ENCODE measurements around the gene NEDD4L.

NEDD4L gene

DNA sequence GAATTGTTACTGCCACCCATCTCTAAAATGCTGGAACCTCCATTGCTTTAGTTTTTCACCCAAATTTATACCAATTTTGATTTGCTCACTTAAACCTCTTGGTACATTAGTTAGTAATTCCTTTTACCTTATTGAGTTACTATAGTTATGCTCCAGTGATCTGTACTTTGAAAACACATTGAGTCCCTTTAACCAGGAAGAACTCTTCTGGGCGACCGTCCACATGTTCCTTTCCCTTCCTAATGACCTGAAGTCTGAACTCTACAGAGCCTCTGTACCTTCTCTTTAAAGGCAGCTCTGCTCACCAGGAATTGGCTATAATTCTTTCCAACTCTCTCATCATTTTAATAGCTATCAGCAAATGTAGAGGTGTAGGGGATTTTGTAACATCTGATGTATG lies 290.0 kb downstream of the NEDD4L start:
- no peak for DNase-seq

GRCh38 chr18:58335223-58335622 lies 291.2 kb downstream of the NEDD4L start:
- DNase-seq, result peak; percentile 99

GRCh38 chr18:58335821-58336220 lies 291.8 kb downstream of the NEDD4L start:
- DNase-seq, result peak; percentile 49

DNA sequence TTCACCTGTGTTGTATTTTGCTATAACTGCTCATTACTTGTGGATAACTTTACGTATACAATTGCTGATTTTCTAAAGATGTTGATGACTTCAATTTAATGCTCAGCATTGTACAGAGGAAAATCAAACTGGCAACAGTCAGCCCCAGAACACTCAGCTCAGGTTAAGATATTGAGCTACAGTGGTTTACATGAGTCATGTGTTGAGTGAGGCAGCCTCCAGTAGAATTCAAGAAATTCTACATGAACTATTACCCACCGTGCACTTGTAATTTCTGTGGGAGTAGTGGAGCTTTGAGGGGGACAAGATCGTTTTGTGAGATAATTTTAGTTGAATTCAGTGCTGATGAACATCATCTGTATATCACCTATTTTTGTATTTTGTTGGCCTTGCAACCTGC lies 292.6 kb downstream of the NEDD4L start:
- no peak for DNase-seq

DNA sequence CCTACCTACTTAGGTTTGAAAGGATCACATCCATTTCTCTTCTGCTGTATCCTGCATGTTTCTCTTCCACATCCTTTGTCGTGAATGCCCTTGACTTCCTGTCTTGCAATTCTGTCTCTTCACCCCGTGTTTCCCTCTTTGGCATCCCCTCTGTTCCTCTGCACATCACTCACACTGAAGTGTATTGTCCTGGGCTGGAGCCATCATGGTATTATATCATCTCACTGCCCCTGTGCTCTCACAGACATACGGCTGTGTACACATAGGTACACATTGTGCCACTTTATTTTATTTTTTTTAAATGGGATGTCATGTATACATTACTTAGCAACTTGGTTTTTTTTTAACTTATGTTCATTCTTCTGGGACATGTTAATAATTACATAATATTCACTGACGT lies 293.3 kb downstream of the NEDD4L start:
- no peak for DNase-seq

DNA sequence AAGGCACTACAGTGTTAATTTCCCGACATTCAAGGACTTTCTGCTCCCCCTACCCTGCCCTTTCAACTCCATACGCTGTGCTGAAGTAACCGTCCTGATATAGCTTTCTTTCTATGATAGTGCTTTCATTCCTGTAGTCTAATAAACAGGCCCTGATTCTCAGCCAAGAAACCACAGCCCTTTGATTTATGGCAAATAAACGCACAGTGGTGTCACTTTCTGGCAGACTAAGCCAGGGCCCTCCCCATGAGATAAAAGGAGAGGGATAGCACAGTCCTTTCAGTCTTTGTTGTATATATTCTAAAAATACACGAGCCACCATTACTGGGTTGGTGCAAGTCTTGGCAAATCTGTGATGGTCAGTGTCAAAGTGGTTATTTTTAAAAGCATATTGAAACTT lies 293.7 kb downstream of the NEDD4L start:
- peak; percentile 36 for DNase-seq

DNA sequence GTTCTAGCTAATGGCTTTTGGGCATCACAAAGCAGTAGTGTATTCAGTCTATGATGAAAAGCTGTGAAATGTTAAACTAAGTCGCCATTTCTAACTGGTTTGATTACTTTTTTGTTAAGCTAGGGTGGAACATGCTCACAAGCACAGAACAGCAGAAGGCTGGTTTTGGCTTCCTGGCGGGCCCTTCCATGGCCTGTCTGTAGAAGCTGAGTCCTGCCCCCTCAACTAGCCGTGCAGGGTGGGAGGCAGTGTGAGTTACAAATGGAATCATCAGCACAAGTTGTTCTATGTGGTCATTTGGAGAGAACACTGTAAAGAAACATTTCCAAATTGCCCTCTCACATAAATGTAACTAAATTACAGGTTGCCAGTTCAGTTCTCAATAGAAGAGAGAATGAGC lies 294.1 kb downstream of the NEDD4L start:
- DNase-seq, result no peak

GRCh38 chr18:58338961-58339592 lies 295.1 kb downstream of the NEDD4L start:
- DNase-seq, result peak; percentile 82

DNA sequence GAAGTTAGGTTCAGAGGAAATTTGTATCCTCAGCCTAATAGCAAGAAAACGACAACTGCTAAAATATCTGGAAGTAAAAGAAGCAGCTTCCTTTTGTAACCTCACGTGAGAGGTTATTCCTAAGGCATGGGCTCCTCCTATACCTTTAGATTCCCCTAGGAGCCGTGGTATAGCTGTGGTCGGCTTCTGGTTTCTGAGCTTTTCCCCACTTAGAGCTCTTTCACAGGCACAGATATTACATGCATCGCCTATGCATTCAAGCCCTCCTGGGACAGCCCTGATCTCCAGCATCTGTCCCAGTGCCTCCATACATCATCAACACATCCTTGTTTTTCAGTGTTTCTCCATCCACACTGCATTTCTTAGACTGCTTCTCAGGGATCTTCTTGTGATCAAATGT lies 295.9 kb downstream of the NEDD4L start:
- no peak for DNase-seq

GRCh38 chr18:58341916-58342315 lies 297.9 kb downstream of the NEDD4L start:
- no peak for DNase-seq

DNA sequence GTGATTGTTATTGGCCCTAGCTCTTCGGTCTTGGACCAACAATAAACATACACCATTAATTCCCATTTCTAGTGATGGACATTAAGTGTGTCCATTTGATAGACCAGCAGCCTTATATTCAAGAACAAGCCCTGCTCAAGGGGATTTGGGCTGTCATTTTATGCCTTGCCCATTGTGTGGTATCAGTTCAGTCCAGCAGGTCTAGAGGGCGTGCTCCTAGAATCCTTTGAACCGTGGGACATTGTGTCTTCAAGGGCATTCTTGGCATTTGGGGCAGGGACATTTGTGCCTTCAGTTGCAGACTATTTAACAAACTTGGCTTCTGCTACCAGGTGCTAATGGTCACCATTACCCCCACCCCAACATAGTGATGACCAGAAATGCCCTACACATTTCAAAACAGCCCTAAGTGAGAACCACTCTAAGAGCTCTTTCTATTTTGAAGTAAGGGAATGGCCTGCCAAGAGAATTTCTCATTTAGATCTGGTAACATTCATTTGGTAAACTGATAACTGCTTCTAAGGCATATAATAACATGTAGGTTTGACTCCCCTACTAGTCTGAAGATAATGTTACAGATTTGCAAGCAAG lies 300.1 kb downstream of the NEDD4L start:
- no peak for DNase-seq

DNA sequence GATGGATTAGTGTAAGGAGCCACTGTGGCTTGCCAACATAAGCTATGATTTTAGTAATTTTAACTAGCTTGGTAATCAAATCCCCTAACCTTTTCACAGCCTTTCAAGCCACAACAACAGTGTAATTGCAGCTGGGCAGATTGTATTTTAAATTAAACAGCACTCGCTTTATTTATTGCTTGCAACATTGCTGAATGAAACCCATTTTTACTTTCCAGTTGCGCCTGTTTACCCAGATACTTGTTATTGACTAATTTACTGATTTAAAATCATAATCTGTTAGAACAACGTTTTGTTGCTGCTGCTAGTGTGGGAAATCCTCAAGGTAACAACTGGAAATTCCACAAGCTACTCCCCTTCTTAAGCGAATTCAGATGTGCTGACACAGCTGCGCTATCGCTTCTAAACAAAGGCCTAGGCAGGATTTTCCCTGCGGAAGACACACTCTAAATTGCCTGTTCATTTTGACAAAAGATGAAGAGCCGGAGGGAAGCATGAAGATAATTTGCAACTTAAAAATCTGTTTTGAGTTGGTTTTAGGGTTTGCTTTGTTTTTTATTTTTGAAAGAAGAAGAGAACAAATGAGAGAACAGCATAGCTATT lies 300.9 kb downstream of the NEDD4L start:
- peak; percentile 68 for DNase-seq

DNA sequence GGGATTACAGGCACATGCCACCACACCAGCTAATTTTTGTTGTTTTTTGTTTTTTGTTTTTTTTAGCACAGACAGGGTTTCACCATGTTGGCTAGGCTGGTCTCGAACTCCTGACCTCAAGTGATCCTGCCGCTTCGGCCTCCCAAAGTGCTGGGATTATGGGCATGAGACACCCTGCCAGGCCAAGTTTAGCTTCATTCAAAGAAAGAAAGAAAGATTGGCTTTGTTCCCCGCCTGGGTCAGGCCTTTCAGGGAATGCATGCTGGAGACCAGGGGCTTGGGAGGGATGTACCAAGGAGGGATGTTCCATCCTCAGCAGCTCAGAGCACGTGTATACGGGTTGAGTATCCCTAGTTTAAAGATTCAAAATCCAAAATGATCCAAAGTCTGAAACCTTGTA lies 301.8 kb downstream of the NEDD4L start:
- no peak for DNase-seq

DNA sequence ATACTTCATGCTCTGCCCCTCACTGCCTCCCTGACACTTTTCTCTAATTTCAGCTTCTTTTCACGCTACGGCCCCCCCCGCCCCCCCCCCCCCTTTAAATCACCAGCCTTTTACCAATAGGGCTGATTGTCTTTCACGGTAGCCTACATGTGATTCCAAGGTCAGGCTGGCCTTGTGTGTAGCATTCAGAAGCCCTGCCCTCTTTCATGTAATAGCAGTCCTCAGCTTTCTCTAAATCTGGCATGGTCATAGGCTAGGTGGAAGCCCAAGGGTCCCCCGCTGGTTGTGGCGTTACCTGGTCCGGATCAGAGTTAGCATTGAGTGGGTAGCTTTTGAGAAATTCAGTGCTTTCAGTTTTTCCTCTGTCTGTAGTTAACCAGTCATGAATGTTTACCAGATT lies 303.1 kb downstream of the NEDD4L start:
- no peak for DNase-seq

DNA sequence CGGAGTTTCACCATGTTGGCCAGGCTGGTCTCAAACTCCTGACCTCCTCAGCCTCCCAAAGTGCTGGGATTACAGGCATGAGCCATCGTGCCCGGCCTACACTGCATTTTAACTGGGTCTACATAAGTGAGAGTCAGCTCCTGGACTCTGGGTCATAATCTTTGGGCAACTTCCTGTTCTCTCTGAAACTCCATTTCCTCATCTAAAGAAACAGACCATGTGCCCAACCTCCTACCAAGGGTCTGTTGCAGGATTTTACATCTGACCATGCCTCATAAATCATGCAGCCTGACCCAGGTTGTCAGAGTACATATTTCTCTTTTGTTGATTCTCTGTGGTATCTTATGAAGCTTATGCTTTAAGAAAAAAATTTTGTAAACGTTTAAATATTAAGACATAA lies 304.5 kb downstream of the NEDD4L start:
- DNase-seq, result no peak

GRCh38 chr18:58348951-58349350 lies 304.9 kb downstream of the NEDD4L start:
- DNase-seq, result no peak

GRCh38 chr18:58349650-58350049 lies 305.6 kb downstream of the NEDD4L start:
- DNase-seq, result peak; percentile 73

GRCh38 chr18:58350526-58350925 lies 306.5 kb downstream of the NEDD4L start:
- no peak for DNase-seq

DNA sequence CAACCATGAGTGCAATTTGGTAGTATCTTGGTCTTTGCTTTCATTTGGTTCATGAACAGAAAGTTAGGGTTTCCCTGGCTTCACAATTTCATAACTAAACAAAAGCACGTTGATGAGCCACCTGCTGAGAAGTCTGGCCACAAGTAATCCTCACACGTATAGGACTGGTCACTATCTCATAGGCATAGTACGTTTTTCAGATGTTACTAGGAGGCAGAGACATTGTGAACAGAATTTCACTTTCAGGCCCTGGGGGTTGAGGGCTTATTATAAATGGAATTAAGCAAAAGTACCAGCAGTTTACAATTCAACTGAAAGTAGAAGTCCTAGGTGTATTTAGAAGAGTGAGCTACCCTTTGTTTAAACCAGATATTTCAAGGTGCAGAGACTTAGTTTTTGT lies 307.8 kb downstream of the NEDD4L start:
- peak; percentile 21 for DNase-seq

GRCh38 chr18:58353581-58353980 lies 309.6 kb downstream of the NEDD4L start:
- DNase-seq, result no peak

- DNase-seq, result no peak
These were observed 310.0 kb downstream of the NEDD4L start for GRCh38 chr18:58354051-58354450.

DNA sequence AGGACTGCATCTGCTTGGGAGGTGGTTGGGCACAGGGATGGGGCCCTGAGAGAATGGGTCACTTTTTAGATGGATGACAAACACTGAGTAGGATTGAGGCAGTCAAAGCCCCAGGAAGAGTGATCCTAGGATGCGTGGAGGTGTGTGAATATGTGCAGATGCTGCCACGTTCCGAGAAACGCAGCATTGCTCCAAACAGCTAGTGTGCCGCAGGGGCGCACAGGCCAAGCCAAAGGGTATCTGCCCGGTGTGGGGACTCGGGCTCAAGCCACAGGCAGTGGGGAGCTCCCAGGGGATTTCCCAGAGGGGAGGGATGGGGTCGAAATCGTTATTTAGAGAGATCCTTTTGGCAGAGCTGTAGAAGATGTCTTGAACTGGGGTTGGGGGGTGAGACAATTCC lies 310.8 kb downstream of the NEDD4L start:
- DNase-seq, result no peak

GRCh38 chr18:58355243-58355642 lies 311.2 kb downstream of the NEDD4L start:
- DNase-seq, result no peak

DNA sequence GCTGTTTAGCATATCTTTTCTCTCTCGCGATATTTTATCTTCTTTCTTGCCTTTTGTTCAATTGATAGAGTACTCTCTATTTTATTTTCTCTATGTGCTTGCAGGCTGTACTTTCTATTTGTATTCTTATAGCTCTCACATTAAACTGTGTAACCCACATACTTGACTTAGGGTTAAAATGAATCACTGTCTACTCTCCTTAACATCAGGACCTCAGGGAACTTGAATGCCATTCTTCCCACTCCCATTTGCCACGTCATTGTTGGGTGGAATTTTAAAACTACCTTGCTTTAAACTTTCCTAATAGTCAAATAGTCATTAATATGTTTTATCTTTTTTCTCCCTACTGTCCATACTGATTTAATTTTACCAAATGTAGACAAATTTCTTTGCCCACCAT lies 315.2 kb downstream of the NEDD4L start:
- no peak for DNase-seq

DNA sequence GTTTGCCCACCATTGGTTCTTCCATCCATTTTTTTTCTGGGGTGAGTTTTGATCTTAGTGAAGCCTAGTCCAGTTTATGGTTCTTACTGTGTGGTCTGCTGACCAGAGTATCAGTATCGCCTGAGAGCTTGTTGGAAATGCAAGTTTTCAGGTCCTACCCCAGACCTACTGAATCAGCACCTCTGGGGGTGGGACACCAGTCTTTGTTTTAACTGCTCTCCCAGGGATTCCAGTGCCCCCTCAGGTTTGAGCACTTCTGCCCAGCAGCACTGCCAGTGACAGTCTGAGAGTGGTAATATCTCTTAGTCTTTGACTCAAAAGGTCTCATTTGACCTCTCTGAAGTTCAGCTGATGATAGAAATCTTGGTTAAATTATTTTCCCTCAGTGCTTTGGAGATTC lies 315.6 kb downstream of the NEDD4L start:
- DNase-seq, result no peak

Data from NCI-H146 (cell line).